Measurements from ENCODE around the gene CFB. TPM values are rescaled to one million over a fixed set of nuclear protein-coding genes. Genes with fewer than 3 reads are reported as not detected.

Gene CFB
- total and polyA plus RNA-seq, 9 of the 15 experiments (the other 6 are each of a cell fraction or from before 2014, with no cell fraction given): 0.08 to 0.91 (median 0.22) TPM; not detected in 4

GRCh38 chr6:31898383-31899011 lies 47.4 kb upstream of the CFB start:
- no peak for FAIRE-seq
- POLR2A ChIA-PET: interaction anchor here (0.6 to 2.4 kb wide), 14 partner anchors 9 to 234 kb away, joined by 3 to 10 read pairs (median 5); partner anchors contain the start of genes DXO, GPANK1, HSPA1B and NEU1
- intact Hi-C loops (cut with micrococcal nuclease): no loop called here
- TF ChIP-seq ZEB2 (IDR thresholded peaks at IDR 0.05): peak; percentile 66; the same call in 1 of the 2 replicates
- 0 out of 2 replicates have a peak, but pooled peaks have one; percentile 9 for TF ChIP-seq ZFX (CRISPR knock-in tag; IDR thresholded peaks at IDR 0.05)
- TF ChIP-seq HCFC1 (IDR thresholded peaks at IDR 0.05; ENCODE audit: low read depth, low read length): peak; percentile 95
- 0 out of 2 replicates have a peak, but pooled peaks have one; percentile 72 for TF ChIP-seq POLR2AphosphoS2 (IDR thresholded peaks at IDR 0.05; ENCODE audit: low read length)
- TF ChIP-seq TAF7 (tag; IDR thresholded peaks at IDR 0.05): no peak
- TF ChIP-seq DPF2 (IDR thresholded peaks at IDR 0.05): no peak
- no peak for TF ChIP-seq JUN (IDR thresholded peaks at IDR 0.05; ENCODE audit: borderline replicate concordance, low read depth, low read length)
- no peak for TF ChIP-seq JUN (CRISPR knock-in tag; IDR thresholded peaks at IDR 0.05; ENCODE audit: borderline replicate concordance)
- TF ChIP-seq BACH1 (tag; IDR thresholded peaks at IDR 0.05): peak; percentile 26; the same call in 1 of the 2 replicates
- TF ChIP-seq ATF1 (CRISPR knock-in tag; IDR thresholded peaks at IDR 0.05): no peak
- peak; percentile 40 for TF ChIP-seq ATF1 (tag; IDR thresholded peaks at IDR 0.05)
- TF ChIP-seq ARNT (IDR thresholded peaks at IDR 0.05): peak in 1 of 2 experiments; percentile 23; a peak in 1 of 4 replicates
- no peak for TF ChIP-seq ZNF165 (CRISPR knock-in tag; IDR thresholded peaks at IDR 0.05; ENCODE audit: borderline replicate concordance)
- TF ChIP-seq PBX2 (CRISPR knock-in tag; IDR thresholded peaks at IDR 0.05; ENCODE audit: low read depth): no peak
- TF ChIP-seq PBX2 (tag; conservative IDR thresholded peaks at IDR 0.05; ENCODE audit: low read depth): 0 out of 2 replicates have a peak, but pooled peaks have one; percentile 6
- TF ChIP-seq MXI1 (IDR thresholded peaks at IDR 0.05; ENCODE audit: low read depth, low read length): 0 out of 2 replicates have a peak, but pooled peaks have one; percentile 48
- TF ChIP-seq KAT7 (CRISPR knock-in tag; IDR thresholded peaks at IDR 0.05; ENCODE audit: borderline replicate concordance): peak; percentile 44; the same call in 1 of the 2 replicates
- peak; percentile 32 for TF ChIP-seq ATF7 (IDR thresholded peaks at IDR 0.05)

More at GRCh38 chr6:31898383-31899011, 47.4 kb upstream of the CFB start:
- ATAC-seq (peak; percentile 47), DNase-seq (ENCODE audit: extremely low read depth in 1 of 4, low spot score in 3 of 4) (peak in 2 of 4 experiments; percentile 51 to 71)
- Histone ChIP-seq H3K79me2 (ENCODE audit: control insufficient read depth, insufficient read depth, low read length) (peaks cover 49% of the 10 kb centered on the region), H3K36me3 (ENCODE audit: control insufficient read depth, insufficient read depth, low read length) (peaks cover 36% of the 10 kb centered on the region; the same call in 2 of the 3 replicates), H3K27ac (ENCODE audit: extremely low read depth, low read depth, low read length) (peak overlapping the region; percentile 84), H3K9me3 (replicated peaks; ENCODE audit: control insufficient read depth, insufficient read depth, low read depth, low read length) (no peaks in the 10 kb centered on the region), H3K4me3 (peak overlapping the region; percentile 68), H3K9me1 (ENCODE audit: control insufficient read depth, insufficient read depth, low read length) (no peaks in the 10 kb centered on the region), H3K27me3 (ENCODE audit: control insufficient read depth in 2 of 2, insufficient read depth in 2 of 2, low read length in 2 of 2) (no peaks in the 10 kb centered on the region), H3K4me2 (ENCODE audit: insufficient read depth, low read length) (peak overlapping the region; percentile 97), H4K20me1 (replicated peaks; ENCODE audit: control insufficient read depth, insufficient read depth, low read length) (peaks cover 3% of the 10 kb centered on the region; the same call in 1 of the 2 replicates), H3K9ac (ENCODE audit: insufficient read depth in 1 of 2, low read depth in 2 of 2, low read length in 2 of 2) (peak overlapping the region; percentile 91 to 99; a peak in 3 of 4 replicates), H2AFZ (ENCODE audit: low read depth, low read length) (peak overlapping the region; percentile 95), H3K4me1 (replicated peaks in 1 of 2; ENCODE audit: control insufficient read depth in 2 of 2, insufficient read depth in 2 of 2, low read length in 2 of 2) (peaks cover 31 to 43% of the 10 kb centered on the region in 2 experiments; a peak in 4 of 5 replicates)
- WGBS (ENCODE audit: insufficient coverage, low coverage, missing lambda C conversion rate): 9% methylated on average over 8 of the region's 8 CpGs
- in situ Hi-C loops (cut with MboI): no loop called here
- CTCF ChIA-PET (ENCODE audit: low intra/inter-chr PET ratio): no interaction called here
- no TSS peak for BruUV-seq (replicated peaks)
